ENCODE measurements around the gene AHRR. TPM values are rescaled to one million over a fixed set of nuclear protein-coding genes. Genes with fewer than 3 reads are reported as not detected.

The AHRR gene
- total and polyA plus RNA-seq, 10 of the 15 experiments (the other 5 are each of a cell fraction or from before 2014, with no cell fraction given): 0.90 to 35.2 (median 19.2) TPM

- WGBS (ENCODE audit: insufficient coverage, insufficient replicate concordance, low lambda C conversion rate, missing lambda C conversion rate): 95% methylated on average over 30 of the region's 30 CpGs
- POLR2A ChIA-PET: no interaction called here
- intact Hi-C loops (cut with micrococcal nuclease; ENCODE audit: unreplicated experiment): no loop called here
These were observed 145.3 kb downstream of the AHRR start for GRCh38 chr5:466661-467310.

GRCh38 chr5:468401-468800, 146.9 kb downstream of the AHRR start:
- no TSS peak for BruUV-seq (replicated peaks)
- Histone ChIP-seq H3K4me2 (ENCODE audit: control insufficient read depth, insufficient read depth) (no peak overlapping the region), H2AFZ (ENCODE audit: control insufficient read depth, low read depth, low read length) (no peak overlapping the region), H3K9ac (ENCODE audit: control insufficient read depth, insufficient read depth, low read length) (no peak overlapping the region), H3K27me3 (replicated peaks in 1 of 2; ENCODE audit: control insufficient read depth in 2 of 2, insufficient read depth in 2 of 2, low read length in 1 of 2) (no peaks in the 10 kb centered on the region), H3K4me3 (no peak overlapping the region), H4K20me1 (ENCODE audit: control insufficient read depth, insufficient read depth) (no peaks in the 10 kb centered on the region), H3K9me3 (replicated peaks; ENCODE audit: control insufficient read depth, insufficient read depth, low read length) (no peaks in the 10 kb centered on the region), H3K4me1 (ENCODE audit: control insufficient read depth, insufficient read depth, low read length) (peaks cover 4% of the 10 kb centered on the region), H3K79me2 (ENCODE audit: control insufficient read depth, insufficient read depth, low read length) (peaks cover 21% of the 10 kb centered on the region), H3K36me3 (ENCODE audit: control insufficient read depth in 2 of 2, insufficient read depth in 2 of 2, low read length in 1 of 2) (peaks cover 4 to 11% of the 10 kb centered on the region in 2 experiments; a peak in 3 of 4 replicates), H3K27ac (ENCODE audit: control insufficient read depth, insufficient read depth) (no peak overlapping the region)
- ChIA-PET SMC1A (ENCODE audit: uncharacterized antibody, unreplicated experiment) (no interaction called here), RAD21 (ENCODE audit: unreplicated experiment) (no interaction called here), CTCF (no interaction called here), POLR2A (no interaction called here)
- no peak for ATAC-seq
- 91% methylated on average over 6 of the region's 6 CpGs for WGBS (ENCODE audit: insufficient coverage, insufficient replicate concordance, low lambda C conversion rate, missing lambda C conversion rate)
- intact Hi-C loops (cut with micrococcal nuclease; ENCODE audit: unreplicated experiment): no loop called here
- in situ Hi-C loops (cut with MboI): no loop called here
- FAIRE-seq: no peak
- DNase-seq (ENCODE audit: low read depth, low spot score): no peak
- TF ChIP-seq SMARCA5 (IDR thresholded peaks at IDR 0.05) (no peak), HDAC6 (IDR thresholded peaks at IDR 0.05; ENCODE audit: unreplicated experiment) (no peak), RB1 (IDR thresholded peaks at IDR 0.05; ENCODE audit: borderline replicate concordance) (no peak), CBX3 (IDR thresholded peaks at IDR 0.05; ENCODE audit: borderline replicate concordance, low read depth) (no peak), MTA3 (IDR thresholded peaks at IDR 0.05; ENCODE audit: borderline replicate concordance, low read length) (no peak), NFIC (IDR thresholded peaks at IDR 0.05; ENCODE audit: low read depth, low read length) (no peak), IKZF2 (IDR thresholded peaks at IDR 0.05) (no peak), PAX5 (IDR thresholded peaks at IDR 0.05; ENCODE audit: borderline replicate concordance, low read depth, low read length) (no peak), ZNF687 (IDR thresholded peaks at IDR 0.05) (no peak), RBBP5 (conservative IDR thresholded peaks at IDR 0.05) (no peak)

More at GRCh38 chr5:466661-467310, 145.3 kb downstream of the AHRR start:
- Histone ChIP-seq H3K9ac (ENCODE audit: control insufficient read depth, insufficient read depth, low read length) (no peak overlapping the region), H3K9me3 (replicated peaks; ENCODE audit: control insufficient read depth, insufficient read depth, low read length) (no peaks in the 10 kb centered on the region; the same call in 2 of the 3 replicates), H3K27ac (ENCODE audit: control insufficient read depth, insufficient read depth) (no peak overlapping the region), H3K4me2 (ENCODE audit: control insufficient read depth, insufficient read depth) (no peak overlapping the region), H3K36me3 (ENCODE audit: control insufficient read depth in 2 of 2, insufficient read depth in 2 of 2, low read length in 1 of 2) (peaks cover 14 to 16% of the 10 kb centered on the region in 2 experiments; a peak in 3 of 4 replicates), H3K4me3 (no peak overlapping the region), H4K20me1 (ENCODE audit: control insufficient read depth, insufficient read depth) (no peaks in the 10 kb centered on the region), H2AFZ (ENCODE audit: control insufficient read depth, low read depth, low read length) (no peak overlapping the region), H3K4me1 (ENCODE audit: control insufficient read depth, insufficient read depth, low read length) (peaks cover 4% of the 10 kb centered on the region), H3K79me2 (ENCODE audit: control insufficient read depth, insufficient read depth, low read length) (peaks cover 11% of the 10 kb centered on the region), H3K27me3 (replicated peaks in 1 of 2; ENCODE audit: control insufficient read depth in 2 of 2, insufficient read depth in 2 of 2, low read length in 1 of 2) (no peaks in the 10 kb centered on the region)
- SMC1A ChIA-PET (ENCODE audit: uncharacterized antibody, unreplicated experiment): interaction anchor here (1.0 kb wide), 1 partner anchor 18 kb away, joined by 3 read pairs; no protein-coding TSS in a partner anchor
- no peak for FAIRE-seq
- no peak for DNase-seq (ENCODE audit: low read depth, low spot score)
- RAD21 ChIA-PET (ENCODE audit: unreplicated experiment): no interaction called here
- CTCF ChIA-PET: interaction anchor here (1.1 kb wide), 1 partner anchor 36 kb away, joined by 3 read pairs; no protein-coding TSS in a partner anchor
- no TSS peak for BruUV-seq (replicated peaks)
- TF ChIP-seq BRCA1 (IDR thresholded peaks at IDR 0.05; ENCODE audit: low read depth, low read length): no peak
- TF ChIP-seq IKZF2 (IDR thresholded peaks at IDR 0.05): no peak
- TF ChIP-seq POLR2A (IDR thresholded peaks at IDR 0.05; ENCODE audit: low read depth, low read length): peak; percentile 46
- no peak for ATAC-seq
- in situ Hi-C loops (cut with MboI): no loop called here

Measured in GM12878 (cell line).